SKM-1 (cell line): ENCODE measurements around the gene PSPH.
"Not testable (repeated sequence)": the region's sequence is repeated elsewhere in the genome, so short reads cannot be mapped to it uniquely, and the experiment has no call there.

Experiments
- DNase-seq: peaks from one replicate; lab custom pipeline; 2025; ENCODE audit not compliant: unreplicated experiment; lab: John Stamatoyannopoulos, UW

The PSPH gene

GRCh38 chr7:56063500-56063881, 12.2 kb upstream of the PSPH start:
- DNase-seq, result no peak

- no peak for DNase-seq
These were observed 11.1 kb upstream of the PSPH start for GRCh38 chr7:56062382-56062781.

DNA sequence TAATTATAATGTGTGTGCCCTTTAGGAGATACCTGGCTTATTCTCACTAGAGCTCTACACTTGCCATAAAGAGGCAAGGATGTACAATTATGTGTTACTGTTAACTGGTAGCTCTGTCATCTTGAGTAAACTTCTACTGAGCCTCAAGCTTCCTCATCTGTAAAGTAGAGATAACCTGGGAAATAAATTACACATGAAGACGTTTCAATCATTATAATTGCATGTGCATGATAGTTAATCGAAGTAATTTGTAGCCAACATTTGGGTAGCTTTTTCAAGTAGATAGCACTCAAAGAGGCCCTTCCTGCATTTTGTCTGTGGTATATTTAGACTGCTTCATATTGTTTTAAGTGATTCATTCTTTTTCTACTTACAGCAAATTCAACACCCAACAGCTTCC, 2.7 kb upstream of the PSPH start:
- no peak for DNase-seq

DNA sequence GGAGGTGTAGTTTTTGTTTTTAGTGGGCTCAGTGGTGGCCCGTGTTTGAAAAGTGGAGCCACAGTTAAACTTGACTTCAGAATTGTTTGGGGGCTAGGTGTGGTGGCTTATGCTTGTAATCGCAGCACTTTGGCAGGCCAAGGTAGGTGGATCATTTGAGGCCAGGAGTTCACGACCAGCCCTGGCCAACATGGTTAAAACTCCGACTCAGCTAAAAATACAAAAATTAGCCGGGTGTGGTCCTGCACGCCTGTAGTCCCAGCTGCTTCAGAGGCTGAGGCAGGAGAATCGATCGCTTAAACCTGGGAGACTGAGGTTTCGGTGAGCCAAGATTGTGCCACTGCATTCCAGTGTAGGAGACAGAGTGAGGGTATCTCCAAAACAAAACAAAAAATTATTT, 2.1 kb upstream of the PSPH start:
- DNase-seq, result no peak

- DNase-seq, result no peak
These were observed 248 bp downstream of the PSPH start for GRCh38 chr7:56051053-56051338.

DNA sequence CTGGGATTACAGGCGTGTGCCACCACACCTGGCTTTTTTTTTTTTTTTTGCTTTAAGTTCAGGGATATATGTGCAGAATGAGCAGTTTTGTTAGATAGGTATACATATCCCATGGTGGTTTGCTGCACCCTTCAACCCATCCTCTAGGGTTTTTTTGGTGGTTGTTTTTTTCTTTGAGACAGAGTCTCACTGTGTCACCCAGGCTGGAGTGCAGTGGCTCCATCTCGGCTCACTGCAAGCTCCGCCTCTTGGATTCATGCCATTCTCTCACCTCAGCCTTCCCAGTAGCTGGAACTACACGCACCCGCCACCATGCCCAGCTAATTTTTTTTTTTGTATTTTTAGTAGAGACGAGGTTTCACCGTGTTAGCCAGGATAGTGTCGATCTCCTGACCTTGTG, 2.5 kb downstream of the PSPH start:
- DNase-seq, result not testable (repeated sequence)

DNA sequence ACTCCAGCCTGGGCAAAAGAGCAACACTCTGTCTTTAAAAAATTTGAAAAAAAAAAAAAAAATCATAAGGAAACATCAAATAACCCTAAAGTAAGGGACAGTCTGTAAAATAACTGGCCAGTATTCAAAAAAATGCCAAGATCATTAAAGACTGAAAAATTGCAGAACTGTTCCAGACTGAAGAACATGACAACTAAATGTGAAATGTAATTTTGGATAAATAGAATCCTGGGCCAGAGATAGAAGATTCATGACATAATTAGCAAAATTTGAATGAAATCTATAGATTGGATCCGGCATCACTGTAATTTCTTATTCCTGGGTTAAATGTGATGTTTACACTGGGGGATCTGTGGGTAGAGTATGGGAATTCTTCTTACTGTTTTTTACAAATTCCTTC, 3.0 kb downstream of the PSPH start:
- no peak for DNase-seq

GRCh38 chr7:56047446-56048116, 3.7 kb downstream of the PSPH start:
- DNase-seq, result not testable (repeated sequence)

- DNase-seq, result no peak
These were observed 4.4 kb downstream of the PSPH start for GRCh38 chr7:56046721-56047445.

GRCh38 chr7:56045758-56046157, 5.5 kb downstream of the PSPH start:
- DNase-seq, result not testable (repeated sequence)

- DNase-seq, result no peak
These were observed 10.5 kb downstream of the PSPH start for GRCh38 chr7:56040730-56041129.

- DNase-seq, result peak; percentile 66
These were observed 17.4 kb downstream of the PSPH start for GRCh38 chr7:56033671-56034432.

DNA sequence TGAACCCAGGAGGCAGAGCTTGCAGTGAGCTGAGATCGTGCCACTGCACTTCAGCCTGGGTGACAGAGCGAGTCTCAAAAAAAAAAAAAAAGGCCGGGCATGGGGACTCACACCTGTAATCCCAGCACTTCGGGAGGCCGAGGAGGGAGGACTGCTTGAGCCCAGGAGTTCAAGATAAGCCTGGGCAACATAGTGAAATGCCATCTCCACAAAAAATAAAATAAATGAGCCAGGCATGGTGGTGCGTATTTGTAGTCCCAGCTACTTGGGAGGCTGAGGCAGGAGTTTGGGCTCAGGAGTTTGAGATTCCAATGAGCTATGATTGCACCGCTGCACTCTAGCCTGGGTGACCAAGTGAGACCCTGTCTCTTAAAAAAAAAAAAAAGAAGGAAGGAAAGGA, 18.7 kb downstream of the PSPH start:
- DNase-seq, result not testable (repeated sequence)

- DNase-seq, result not testable (repeated sequence)
These were observed 19.7 kb downstream of the PSPH start for GRCh38 chr7:56031556-56031955.

GRCh38 chr7:56030340-56030739, 20.9 kb downstream of the PSPH start:
- no peak for DNase-seq

- DNase-seq, result no peak
These were observed 22.2 kb downstream of the PSPH start for GRCh38 chr7:56028942-56029630.

GRCh38 chr7:56026538-56026937, 24.7 kb downstream of the PSPH start:
- no peak for DNase-seq

DNA sequence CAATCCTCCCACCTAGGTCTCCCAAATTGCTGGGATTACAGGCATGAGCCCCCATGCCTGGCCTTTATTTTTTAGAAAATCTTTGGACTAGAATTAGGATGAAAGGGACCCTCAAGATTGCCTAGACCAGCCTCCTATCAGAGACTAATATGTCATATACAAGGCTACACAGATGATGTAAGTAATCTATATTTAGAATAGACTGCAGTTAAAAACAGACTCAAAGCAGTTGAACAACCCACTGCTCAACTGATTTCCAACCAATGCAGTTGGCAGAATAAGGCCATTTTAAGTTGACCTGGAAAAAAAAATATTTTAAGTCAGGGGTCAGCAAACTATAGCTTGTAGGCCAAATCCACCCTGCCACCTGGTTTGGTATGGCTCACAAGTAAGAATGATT, 27.7 kb downstream of the PSPH start:
- DNase-seq, result no peak

- DNase-seq, result no peak
These were observed 31.7 kb downstream of the PSPH start for GRCh38 chr7:56019501-56019900.

DNA sequence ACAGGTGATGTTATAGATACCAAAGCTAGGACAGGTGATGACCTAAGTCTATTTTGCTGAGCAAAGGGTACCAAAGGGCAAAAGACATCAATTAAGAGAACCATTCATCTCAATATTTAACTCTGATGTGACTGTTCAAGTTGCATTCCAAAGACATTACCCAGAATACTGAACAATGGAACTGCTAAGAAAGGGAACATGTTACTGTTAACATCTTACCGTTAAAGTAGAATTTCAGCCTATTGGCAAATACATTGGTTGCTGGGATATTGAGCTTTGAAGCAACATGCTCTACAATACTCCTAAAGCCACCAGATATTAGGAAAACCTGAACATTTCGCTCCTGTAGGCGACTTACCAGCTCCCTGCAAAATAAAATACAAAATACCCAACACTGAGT, 34.2 kb downstream of the PSPH start:
- DNase-seq, result not testable (repeated sequence)

DNA sequence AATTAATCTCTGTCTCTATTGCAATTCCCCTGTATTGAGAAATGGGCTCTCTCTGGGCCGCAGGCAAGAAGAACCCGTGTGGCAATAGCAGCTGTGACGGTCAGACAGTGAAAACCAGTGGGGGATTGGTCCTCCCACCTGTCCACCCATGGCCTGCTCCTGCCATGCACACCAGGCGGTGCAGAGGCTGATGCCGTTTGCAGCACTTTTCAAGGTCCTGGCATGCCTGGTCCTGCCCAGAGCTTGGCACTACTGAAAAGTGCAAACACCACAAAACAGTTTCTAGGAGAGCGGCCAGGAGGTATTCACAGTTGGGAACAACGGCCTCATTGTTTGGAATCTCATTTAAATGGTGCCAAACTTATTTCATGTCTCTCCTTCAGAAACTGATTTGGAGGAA, 41.5 kb downstream of the PSPH start:
- DNase-seq, result no peak

DNA sequence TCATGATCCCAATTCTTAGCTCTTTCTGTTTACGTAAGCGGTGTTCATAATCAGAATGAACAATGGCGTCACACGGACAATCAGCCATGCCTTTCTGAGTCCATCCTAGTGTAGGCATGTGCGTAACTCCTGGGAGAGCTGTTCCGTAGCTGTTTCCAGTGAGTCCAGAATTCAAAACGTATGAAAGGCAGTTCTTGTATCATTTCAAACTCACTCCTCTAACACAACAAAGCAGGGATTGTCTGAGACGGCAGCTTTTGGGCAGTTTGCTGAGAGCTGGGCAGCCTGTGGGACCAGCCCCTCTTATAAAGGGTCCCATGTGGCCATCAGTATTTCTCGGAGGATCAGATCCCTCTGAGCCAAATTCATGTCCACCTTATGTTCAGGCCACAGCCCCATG, 43.4 kb downstream of the PSPH start:
- DNase-seq, result no peak
